ENCODE results near the gene ANKLE1.

DNA sequence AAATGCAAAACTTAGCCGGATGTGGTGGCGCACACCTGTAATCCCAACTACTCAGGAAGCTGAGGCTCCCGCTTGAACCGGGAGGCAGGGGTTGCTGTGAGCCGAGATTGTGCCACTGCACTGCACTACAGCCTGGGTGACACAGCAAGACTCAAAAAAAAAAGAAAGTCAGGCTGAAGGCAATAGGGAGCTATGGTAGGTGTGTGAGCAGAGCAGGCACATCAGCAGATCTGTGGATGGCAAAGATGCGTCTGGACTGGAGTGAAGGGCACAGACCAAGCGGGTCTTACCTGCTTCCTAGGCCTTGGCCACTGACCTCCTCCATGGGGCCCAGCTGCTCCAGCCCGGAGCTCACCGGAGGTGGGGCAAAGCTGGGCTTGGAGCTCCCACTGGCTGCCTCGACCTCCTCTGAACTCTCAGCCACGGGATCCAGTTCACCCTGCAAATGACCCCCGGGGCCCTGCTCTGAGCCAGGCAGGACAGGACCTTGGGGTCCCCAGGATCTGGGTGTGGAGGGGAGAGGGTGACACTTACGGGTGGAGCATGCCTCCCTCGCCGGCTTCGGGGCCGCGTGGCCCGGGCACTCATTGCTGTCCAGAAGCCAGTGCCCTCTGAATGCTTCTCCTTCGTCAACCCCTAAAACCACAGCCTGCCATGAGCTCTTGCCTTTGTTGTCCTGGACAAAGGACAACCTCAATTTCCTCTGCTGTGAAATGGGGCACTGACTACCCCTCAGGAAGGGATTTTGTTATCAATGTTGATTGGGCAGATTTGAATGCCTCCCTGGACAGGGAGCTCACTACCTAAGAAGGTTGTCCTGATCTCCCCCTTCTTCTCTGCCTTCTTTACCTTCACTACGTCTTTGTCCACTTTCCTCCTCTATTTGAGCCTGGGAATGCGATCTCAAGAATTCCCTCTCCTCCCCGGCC lies 17.7 kb upstream of the ANKLE1 start:
- no peak for TF ChIP-seq POLR2AphosphoS5 (IDR thresholded peaks at IDR 0.05; ENCODE audit: low read depth)
- TF ChIP-seq, protein P1, sequence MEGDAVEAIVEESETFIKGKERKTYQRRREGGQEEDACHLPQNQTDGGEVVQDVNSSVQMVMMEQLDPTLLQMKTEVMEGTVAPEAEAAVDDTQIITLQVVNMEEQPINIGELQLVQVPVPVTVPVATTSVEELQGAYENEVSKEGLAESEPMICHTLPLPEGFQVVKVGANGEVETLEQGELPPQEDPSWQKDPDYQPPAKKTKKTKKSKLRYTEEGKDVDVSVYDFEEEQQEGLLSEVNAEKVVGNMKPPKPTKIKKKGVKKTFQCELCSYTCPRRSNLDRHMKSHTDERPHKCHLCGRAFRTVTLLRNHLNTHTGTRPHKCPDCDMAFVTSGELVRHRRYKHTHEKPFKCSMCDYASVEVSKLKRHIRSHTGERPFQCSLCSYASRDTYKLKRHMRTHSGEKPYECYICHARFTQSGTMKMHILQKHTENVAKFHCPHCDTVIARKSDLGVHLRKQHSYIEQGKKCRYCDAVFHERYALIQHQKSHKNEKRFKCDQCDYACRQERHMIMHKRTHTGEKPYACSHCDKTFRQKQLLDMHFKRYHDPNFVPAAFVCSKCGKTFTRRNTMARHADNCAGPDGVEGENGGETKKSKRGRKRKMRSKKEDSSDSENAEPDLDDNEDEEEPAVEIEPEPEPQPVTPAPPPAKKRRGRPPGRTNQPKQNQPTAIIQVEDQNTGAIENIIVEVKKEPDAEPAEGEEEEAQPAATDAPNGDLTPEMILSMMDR (conservative IDR thresholded peaks at IDR 0.05; ENCODE audit: low read depth in 2 of 2): no peak

All from GM23338 (cell line).